Epithelial cell of proximal tubule (primary cell): ENCODE results near the gene PRKCQ. TPM values are rescaled to one million over a fixed set of nuclear protein-coding genes. Genes with fewer than 3 reads are reported as not detected.

ENCODE experiments used
- DNase-seq: peaks from one replicate; pipeline ENCODE4 v3.0.0-alpha.2; 2011; ENCODE audit warnings: low read depth
- H3K4me3 ChIP-seq: 2 replicates; pipeline ENCODE4 v1.5.1; 2011; ENCODE audit warnings: low read depth, mild to moderate bottlenecking, low read length
- CTCF ChIP-seq: conservative IDR thresholded peaks from 2 replicates; pipeline ENCODE4 v1.5.1; 2012; ENCODE audit warnings: low read depth, mild to moderate bottlenecking, low read length
- total RNA-seq: library from RNA; depleted of rRNA; stranded (reverse); fragments of >200 nt; gene quantifications from 2 replicates; pipeline ENCODE4 v1.2.3, GENCODE V29; 2015

The PRKCQ gene
- total RNA-seq, 1 donor from 2014 or later: 6.8 TPM

DNA sequence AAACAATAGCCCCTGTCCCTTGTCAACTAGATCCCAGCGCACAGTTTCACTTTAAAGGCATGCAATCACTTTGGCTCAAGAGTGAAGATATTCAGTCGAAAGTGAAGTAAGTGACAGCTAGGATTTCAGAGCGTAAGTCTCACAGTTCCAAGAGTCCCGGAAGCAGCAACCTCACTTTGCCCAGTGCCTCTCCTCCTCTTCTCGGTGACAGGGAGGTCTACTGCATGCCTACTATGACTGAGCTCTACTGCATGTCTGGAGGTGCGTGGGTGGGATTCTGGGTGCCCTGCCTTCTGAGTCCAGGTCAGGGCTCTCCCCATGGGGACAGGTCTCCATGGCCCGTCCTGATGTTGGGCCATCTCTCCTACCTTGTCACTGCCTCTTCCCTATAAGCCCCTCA is 17.0 kb downstream of the PRKCQ start:
- H3K4me3 ChIP-seq: no peak overlapping the region
- TF ChIP-seq CTCF: no peak
- DNase-seq: no peak

DNA sequence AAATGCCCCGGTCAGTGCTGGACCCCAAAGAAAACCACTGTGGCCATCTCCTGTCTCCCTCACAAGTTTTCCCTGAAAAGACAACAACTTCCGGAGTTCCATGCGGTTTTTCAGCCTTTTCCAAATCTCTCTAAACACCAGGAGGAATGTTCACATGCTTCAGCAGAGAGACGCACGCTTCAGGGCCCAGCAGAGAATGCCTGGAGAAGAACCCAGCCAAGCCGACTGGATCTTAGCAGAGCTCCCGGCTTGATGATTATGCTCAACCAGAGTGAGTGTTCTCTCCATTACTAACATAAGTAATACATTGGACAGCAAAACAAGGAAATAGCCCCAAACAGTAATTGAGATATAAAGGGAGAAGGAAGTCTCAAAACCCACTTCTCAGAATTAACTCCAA is 17.9 kb downstream of the PRKCQ start:
- DNase-seq: no peak
- no peak for TF ChIP-seq CTCF
- H3K4me3 ChIP-seq: no peak overlapping the region

GRCh38 chr10:6561552-6561951 is 18.5 kb downstream of the PRKCQ start:
- no peak for TF ChIP-seq CTCF
- DNase-seq: no peak
- H3K4me3 ChIP-seq: no peak overlapping the region

- peak; percentile 49 for DNase-seq
- no peak overlapping the region for H3K4me3 ChIP-seq
- no peak for TF ChIP-seq CTCF
Observed at GRCh38 chr10:6558759-6559461, 21.2 kb downstream of the PRKCQ start.

- TF ChIP-seq CTCF: no peak
- no peak for DNase-seq
- H3K4me3 ChIP-seq: no peak overlapping the region
Observed at GRCh38 chr10:6558272-6558671, 21.8 kb downstream of the PRKCQ start.

DNA sequence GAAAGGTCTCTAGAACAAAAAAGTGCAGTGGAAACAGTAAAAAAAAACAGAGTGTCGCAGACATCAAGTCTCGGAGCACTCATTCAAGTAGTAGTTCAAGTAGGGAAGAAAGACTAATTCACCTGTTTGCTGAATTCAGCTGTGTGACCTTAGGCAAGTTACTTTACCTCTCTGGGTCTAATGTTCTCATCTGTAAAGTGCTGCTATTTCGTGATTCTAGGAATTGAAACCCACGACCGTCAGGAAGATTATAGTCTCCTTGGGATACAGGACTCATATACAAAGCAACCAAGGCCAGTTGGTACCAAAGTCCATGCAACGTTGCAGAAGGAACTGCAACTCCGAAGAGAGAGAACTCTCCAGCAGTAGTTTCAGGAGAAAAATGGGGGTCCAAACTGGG is 26.1 kb downstream of the PRKCQ start:
- no peak for TF ChIP-seq CTCF

GRCh38 chr10:6543431-6544005 is 36.6 kb downstream of the PRKCQ start:
- H3K4me3 ChIP-seq: no peak overlapping the region
- TF ChIP-seq CTCF: no peak

More for the DNA sequence above, 26.1 kb downstream of the PRKCQ start:
- no peak overlapping the region for H3K4me3 ChIP-seq
- DNase-seq: no peak

More at GRCh38 chr10:6543431-6544005, 36.6 kb downstream of the PRKCQ start:
- no peak for DNase-seq
